Stimulated activated CD4-positive, alpha-beta T cell treated with anti-CD3 and anti-CD28 coated beads, Interleukin-12 subunit alpha, Interleukin-12 subunit beta, amount 100 ng/mL, for 48 hours (primary cell): ENCODE measurements around the gene CLTCL1.
"Not testable (repeated sequence)": the region's sequence is repeated elsewhere in the genome, so short reads cannot be mapped to it uniquely, and the experiment has no call there.

Experiments
- DNase-seq, 3 donors: peaks; one replicate each; pipeline ENCODE4 v3.0.0-alpha.2; 2020; ENCODE audit warnings: low read depth in 2 of 3, low spot score in 1 of 3

Gene CLTCL1

GRCh38 chr22:19291218-19291579, 320 bp downstream of the CLTCL1 start:
- DNase-seq, result peak in 1 of 3 donors; percentile 16

DNA sequence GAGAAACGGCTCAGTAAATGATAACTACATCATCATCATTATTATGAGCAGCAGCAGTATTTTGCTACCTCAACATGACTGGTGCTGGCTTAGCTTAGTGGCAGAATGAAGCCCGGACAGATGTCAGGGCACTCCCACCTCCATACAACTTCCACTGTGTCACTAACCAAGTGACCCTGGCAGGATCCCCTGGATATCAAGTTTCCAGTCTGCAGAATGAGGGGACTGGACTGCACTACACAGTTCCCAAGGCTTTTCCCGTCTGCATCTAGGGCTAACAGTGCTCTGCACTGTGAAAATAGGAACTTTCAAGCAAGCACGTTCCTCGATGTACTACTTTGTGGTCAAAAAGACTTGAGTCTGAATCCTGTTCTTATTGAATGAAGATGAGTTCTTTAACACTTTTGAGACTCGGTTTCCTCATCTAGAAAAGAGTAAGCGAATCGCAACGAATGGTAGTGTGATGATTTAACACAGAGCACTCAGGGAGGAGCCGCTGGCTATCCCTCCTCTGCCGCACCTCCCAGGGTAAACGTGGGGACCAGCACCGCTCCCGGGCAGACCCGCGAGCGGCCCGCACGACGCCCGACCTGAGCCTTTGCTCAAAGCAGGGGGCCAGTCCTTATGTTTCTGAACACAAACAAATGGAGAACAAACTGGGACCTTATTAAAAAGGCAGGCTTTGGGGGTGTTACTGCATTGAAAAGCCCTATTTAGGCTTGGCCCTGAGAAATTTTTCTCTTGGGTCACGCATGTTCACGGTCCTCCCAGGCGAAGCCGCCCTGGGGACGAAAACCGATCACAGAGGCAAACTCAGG, 910 bp downstream of the CLTCL1 start:
- no peak for DNase-seq

GRCh38 chr22:19289475-19290161, 1.9 kb downstream of the CLTCL1 start:
- DNase-seq, result no peak

GRCh38 chr22:19287889-19288288, 3.6 kb downstream of the CLTCL1 start:
- no peak for DNase-seq

DNA sequence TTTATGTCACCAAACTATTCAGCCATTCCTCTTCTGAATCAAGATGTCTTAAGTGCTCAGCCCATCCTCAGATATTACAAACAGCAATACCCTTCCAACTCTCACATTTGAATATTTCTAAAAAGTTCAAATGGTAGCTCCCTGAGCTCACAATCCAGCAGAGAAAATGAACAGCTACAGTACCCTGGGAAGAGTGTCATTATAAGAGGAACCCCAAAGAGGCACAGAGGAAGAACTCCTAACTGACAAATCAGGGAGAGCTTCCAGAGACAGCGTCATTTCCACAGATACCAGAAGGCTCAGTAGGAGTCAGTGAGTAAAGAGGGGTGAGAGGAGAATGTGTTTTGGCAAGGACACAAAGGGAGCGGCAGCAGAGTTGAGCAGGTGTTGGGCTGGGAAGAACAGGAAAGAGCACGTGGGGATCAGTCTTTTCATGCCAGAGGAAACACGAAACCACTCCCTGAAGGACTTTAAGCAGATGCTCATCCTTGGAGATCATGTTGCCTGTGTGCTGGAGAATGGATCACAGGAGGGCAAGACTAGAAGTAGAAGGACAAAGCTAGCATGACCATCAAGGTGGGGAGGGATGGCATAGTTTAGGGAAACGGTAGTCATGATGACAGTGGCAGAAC, 4.3 kb downstream of the CLTCL1 start:
- DNase-seq, result no peak

GRCh38 chr22:19285831-19286230, 5.7 kb downstream of the CLTCL1 start:
- no peak for DNase-seq

DNA sequence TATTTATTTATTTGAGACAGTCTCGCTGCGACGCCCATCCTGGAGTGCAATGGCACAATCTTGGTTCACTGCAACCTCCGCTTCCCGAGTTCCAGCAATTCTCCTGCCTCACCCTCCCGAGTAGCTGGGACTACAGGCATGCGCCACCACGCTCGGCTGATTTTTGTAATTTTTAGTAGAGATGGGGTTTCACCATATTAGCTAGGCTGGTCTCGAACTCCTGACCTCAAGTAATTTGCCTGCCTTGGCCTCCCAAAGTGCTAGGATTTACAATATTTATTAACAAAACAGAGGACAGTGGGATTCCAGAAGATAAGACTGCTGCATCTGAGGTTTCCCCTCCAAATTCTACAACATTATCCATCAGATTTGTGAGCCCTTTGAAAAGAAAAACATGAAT, 12.4 kb downstream of the CLTCL1 start:
- DNase-seq, result not testable (repeated sequence)

DNA sequence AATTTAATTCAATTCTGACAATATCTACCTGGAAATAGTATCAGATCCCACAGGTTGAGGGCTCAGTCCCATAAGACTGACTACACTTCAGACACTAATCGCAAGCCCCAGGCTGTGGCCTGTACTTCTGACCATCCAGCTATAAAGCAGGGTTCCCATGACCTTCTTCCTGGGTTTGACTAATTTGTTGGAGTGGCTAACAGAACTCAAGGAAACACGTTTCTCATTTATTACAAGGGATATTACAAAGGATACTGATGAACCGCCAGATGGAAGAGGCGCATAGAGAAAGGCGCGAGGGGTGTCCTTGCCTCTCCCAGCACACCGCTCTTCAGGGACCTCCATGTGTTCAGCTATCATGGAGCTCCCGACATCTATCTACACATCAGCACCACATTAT, 13.7 kb downstream of the CLTCL1 start:
- DNase-seq, result no peak

GRCh38 chr22:19275919-19276600, 15.5 kb downstream of the CLTCL1 start:
- DNase-seq, result no peak

GRCh38 chr22:19275513-19275912, 16.0 kb downstream of the CLTCL1 start:
- DNase-seq, result no peak

- no peak for DNase-seq
Measured at GRCh38 chr22:19275104-19275503, 16.4 kb downstream of the CLTCL1 start.

DNA sequence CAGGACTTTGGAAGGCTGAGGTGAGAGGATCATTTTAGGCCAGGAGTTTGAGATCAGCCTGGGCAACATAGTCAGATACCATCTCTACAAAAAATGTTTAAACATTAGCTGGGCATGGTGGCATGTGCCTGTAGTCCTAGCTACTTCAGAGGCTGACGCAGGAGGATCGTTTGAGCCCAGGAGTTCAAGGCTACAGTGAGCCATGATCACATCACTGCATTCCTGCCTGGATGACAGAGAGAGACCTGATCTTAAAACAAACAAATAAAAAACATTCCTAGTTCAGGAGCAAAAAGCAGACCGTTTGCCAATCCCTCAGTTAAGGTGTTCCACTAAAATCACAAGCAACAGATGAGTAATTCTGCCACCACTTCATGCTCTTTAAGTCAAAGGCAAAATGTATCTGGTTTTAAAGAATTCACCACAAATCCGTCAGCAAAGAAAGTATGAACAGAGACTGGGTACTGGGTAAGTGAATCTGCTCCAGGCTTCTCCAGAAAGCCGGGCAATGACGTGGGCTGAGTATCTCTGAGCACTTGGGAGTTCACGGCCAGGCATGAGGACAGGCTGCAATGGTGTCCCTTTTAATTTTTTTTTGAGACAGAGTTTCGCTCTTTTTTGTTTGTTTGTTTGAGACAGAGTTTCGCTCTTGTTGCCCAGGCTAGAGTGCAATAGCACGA, 19.5 kb downstream of the CLTCL1 start:
- no peak for DNase-seq

DNA sequence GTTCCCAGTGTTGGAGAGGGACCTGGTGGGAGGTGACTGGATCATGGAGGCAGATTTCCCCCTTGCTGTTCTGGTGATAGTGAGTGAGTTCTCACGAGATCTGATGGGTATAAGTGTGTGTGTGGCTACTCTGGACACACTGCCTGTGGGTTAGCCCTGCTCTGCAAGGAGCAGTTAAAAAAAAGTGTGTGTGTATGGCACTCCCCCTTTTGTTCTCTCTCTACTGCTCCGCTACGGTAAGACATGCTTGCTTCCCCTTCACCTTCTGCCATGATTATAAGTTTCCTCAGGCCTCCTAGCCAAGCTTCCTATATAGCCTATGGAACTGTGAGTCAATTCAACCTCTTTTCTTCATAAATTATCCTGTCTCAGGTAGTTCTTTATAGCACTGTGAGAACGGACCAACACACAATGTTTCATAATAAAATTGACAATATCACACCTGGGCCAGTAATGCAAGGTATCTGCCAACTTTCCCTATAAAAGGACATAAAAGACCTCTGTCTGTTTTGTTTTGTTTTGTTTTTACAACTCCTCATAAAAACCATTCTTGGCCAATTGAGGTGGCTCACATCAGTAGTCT, 20.2 kb downstream of the CLTCL1 start:
- DNase-seq, result no peak

DNA sequence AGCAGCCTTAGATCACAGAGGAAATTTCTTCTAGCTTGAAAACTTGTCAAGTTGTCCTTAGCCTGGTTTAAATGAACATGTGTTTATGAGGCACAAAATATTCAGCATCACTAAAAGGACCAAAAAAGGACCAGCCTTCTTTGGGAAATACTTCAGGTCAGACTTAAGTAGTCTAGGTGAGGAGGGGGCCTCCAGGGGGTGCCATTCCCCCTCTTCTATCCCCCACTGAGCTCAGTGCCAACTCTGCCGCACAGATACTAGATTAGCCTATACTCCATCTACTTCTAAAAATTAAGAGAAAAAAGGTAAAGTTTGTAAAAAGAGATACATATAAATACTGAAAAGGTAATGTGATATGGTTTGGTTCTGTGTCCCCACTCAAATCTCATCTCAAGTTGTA, 20.6 kb downstream of the CLTCL1 start:
- no peak for DNase-seq

DNA sequence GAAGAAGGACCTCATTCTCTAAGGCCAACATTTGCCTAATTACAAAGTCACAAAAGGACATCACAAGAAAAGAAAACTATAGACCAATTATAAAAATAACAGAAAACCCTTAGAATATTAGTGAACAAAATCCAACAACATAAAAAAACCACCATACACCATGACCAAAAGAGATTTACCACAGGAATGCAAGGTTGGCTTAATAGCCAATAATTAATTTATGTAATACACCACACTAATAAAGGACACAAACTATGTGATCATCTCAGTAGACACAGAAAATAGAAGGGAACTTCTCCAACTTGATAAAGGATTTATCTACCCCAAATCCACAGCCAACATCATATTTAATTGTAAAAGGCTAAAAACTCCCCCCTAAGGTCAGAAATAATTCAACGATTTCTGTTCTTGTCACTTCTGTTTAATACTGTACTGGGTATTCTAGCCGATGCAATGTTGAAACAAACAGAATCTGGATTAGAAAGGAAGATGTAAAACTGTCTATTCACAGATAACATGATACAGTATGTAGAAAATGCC, 24.9 kb downstream of the CLTCL1 start:
- DNase-seq, result no peak

DNA sequence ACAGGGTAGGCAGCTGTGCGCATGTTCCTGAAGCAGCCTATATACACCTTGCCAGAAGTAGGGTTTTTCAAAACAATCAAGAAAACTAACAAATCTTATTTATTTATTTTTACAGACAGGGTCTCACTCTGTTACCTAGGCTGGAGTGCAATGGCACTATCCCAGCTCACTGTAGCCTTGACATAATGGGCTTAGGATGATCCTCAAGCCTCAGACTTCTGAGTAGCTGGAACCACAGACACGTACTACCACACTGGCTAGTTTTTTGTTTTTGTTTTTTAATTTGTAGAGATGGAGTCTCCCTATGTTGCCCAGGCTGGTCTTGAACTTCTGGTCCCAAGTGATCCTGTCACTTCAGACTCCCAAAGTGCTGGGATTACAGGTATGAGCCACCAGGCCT, 25.7 kb downstream of the CLTCL1 start:
- DNase-seq, result no peak

DNA sequence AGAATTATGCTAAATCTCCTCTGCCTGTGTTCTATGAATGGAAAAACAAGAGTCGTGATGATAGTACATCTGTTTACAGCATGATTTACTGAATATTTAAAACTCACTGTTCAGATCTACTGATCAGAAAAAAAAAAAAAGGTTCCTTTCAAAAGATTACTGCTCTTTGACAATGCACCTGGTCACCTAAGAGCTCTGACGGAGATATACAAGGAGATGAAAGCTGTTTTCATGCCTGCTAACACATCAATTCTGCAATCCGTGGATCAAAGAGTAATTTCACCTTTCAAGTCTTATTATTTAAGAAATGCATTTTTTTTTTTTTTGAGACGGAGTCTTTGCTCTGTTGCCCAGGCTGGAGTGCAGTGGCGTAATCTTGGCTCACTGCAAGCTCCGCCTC, 30.7 kb downstream of the CLTCL1 start:
- no peak for DNase-seq

DNA sequence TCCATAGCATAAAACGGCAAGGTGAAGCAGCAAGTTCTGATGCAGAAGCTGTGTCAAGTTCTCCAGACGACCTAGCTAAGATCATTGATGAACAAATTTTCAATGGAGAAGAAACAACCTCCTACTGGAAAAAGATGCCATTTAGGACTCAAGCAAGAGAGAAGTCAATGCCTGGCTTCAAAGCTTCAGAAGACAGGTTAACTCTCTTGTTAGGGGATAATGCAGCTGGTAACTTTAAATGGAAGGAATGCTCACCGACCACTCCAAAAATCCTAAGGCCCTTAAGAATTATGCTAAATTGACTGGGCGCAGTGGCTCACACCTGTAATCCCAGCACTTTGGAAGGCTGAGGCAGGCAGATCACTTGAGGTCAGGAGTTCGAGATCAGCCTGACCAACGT, 31.3 kb downstream of the CLTCL1 start:
- no peak for DNase-seq

- DNase-seq, result not testable (repeated sequence)
Measured at GRCh38 chr22:19258968-19259288, 32.6 kb downstream of the CLTCL1 start.

GRCh38 chr22:19258371-19258770, 33.1 kb downstream of the CLTCL1 start:
- DNase-seq, result no peak

DNA sequence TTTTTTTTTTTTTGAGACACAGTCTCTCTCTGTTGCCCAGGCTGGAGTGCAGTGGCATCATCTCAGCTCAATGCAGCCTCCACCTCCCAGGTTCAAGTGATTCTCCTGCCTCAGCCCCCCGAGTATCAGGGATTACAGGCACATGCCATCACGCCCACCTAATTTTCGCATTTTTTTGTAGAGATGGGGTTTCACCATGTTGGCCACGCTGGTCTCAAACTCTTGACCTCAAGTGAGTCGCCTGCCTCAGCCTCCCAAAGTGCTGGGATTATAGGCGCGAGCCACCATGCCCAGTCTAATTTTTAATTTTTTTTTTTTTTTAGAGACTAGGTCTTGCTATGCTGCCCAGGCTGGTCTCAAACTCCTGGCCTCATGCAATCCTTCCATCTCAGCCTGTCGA, 35.2 kb downstream of the CLTCL1 start:
- DNase-seq, result not testable (repeated sequence)
